GM18505 (cell line): Measurements from ENCODE around the gene LDLRAD3.

ENCODE experiments used
- ATAC-seq: cut with Tn5 transposase; IDR thresholded peaks from one replicate; pipeline ENCODE4 v1.9.1; 2021; ENCODE audit not compliant: unreplicated experiment
- POLR2A ChIP-seq: IDR thresholded peaks from 4 replicates; pipeline ENCODE4 v1.6.1; 2011; ENCODE audit warnings: borderline replicate concordance; ENCODE audit not compliant: insufficient read depth, insufficient read length; ENCODE audit errors: extremely low read depth

The LDLRAD3 gene

GRCh38 chr11:35912883-35913624, 30.8 kb upstream of the LDLRAD3 start:
- TF ChIP-seq POLR2A: no peak
- peak; percentile 39 for ATAC-seq

DNA sequence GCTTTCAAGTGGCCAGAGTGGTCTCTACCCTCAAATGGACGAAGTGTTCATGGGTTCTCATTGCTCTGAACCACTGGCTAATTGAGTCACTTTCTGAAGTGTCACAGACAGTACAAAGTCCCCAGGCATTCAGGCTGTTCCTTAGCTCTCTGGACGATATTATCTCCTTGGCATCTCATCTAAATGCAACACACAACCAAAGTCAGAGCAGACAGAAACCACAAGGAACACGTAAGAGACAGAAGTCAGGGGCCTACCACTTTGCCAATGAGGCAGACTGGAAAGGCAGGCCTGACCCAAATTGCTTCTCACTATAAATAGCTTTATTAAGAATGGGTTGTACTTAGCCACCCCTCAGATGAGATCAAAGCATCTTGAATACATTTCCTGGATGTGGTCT, 29.0 kb upstream of the LDLRAD3 start:
- no peak for ATAC-seq
- no peak for TF ChIP-seq POLR2A

DNA sequence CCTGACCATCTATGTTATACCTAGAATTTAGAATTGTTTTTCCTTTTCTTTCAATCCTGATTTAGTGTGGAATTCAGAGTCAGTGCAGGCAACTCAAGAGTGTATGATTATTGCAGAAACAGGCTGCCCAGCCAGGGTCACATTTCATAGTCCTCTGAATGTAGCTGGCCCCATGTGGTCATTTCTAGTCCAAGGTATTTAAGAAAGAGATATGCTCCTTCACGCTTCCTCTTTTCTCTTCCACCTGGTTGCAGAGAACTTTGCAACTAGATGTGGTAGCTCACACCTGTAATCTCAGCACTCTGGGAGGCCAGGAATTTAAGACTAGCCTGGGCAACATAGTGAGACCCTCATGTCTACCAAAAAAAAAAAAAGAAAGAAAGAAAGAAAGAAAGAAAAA, 27.6 kb upstream of the LDLRAD3 start:
- no peak for ATAC-seq
- no peak for TF ChIP-seq POLR2A

- TF ChIP-seq POLR2A: no peak
- ATAC-seq: no peak
These were observed 26.2 kb upstream of the LDLRAD3 start for GRCh38 chr11:35917676-35918075.

DNA sequence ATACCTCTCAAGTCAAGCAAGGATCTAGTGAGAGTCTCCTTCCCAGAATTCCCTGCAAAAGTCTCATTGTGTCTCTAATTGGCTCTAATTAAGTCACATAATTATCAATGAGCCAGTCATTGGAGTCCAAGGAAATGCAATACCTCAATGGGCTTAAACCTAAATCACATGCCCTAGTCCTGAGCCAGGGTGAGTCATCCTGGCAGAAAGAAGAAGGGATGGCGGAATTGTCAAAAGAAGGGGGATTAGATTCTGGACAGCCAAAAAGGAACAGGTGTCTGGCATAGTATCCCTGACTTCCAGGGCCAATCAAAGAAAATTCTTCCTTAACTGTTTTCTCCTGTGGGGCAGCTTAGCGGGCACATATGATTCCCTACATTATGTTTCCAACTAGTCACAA, 25.1 kb upstream of the LDLRAD3 start:
- no peak for ATAC-seq
- TF ChIP-seq POLR2A: no peak

DNA sequence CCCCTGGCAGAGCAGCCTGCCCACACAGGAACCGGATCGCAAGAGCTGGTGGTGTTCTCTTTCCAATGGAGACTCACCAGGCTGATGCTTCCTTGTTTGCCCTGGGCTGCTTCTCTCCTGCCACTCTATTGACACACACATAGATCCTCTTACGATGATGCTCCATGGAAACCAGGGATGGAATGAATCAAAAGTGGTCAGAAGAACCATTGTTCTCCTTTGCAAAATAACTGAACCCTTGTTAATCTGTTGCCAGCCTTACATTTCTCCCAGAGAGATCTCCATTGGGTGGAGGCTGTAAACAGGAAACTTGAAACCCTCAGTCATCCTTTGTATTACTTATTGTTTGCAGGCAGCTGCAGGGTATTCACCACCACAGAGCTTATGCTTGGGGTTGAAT, 24.6 kb upstream of the LDLRAD3 start:
- TF ChIP-seq POLR2A: no peak
- no peak for ATAC-seq

- TF ChIP-seq POLR2A: no peak
- no peak for ATAC-seq
These were observed 20.4 kb upstream of the LDLRAD3 start for GRCh38 chr11:35923452-35923851.

DNA sequence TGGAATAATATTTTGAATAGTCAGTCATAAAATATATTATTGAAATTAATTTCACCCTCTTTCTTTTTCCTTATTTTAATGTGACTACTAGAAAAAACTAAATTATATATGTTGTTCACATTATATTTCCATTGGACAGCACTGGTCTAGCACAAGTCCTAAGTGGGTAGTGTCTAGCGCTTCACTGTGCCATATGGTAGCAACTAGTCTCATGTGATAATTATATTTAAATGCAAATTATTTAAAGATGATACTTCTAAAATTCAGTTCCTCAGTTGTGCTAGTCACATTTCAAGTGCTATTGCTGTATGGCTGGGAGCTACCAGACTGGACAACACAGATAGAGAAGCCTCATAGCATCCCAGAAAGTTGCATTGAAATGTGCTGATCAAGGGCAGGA, 19.1 kb upstream of the LDLRAD3 start:
- no peak for ATAC-seq
- TF ChIP-seq POLR2A: no peak

DNA sequence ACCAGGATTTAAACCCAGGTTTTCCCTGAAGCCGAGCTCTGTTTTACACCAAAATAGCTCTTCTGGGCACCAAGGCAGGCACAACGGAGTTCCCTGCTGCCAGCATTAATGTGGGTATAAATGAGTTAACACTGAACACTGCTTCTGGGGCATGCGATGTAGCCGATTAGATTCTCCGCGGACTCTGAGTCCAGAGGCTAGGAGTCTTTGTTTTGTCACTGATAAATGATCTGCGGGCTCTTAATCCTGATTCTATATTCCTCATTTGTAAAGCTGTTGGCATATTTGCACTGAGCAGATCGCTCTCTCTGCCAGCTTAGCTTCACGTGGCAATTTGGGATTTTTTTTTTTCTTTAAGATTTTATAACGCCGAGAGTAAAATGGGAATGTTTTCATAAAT, 16.8 kb upstream of the LDLRAD3 start:
- no peak for TF ChIP-seq POLR2A
- ATAC-seq: no peak

- no peak for TF ChIP-seq POLR2A
- ATAC-seq: no peak
These were observed 16.2 kb upstream of the LDLRAD3 start for GRCh38 chr11:35927682-35928081.

- no peak for ATAC-seq
These were observed 15.0 kb upstream of the LDLRAD3 start for GRCh38 chr11:35928688-35929395.

DNA sequence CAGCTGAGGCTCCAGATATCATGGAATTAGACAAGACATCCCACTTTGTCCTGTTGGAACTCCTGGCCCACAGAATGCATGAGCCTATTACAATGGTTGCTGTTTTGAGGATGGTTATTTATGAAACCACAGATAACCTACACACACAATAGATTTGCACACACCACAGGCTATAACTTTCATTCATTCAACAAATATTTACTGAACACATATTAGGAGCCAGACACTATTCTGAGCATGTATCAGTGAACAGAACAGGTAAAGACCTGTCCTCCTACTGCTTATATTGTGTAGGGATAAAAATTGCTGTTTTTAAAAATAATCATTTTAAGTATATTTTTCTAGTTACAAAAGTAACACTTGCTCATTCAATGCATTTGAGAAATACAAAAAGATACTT, 13.4 kb upstream of the LDLRAD3 start:
- no peak for TF ChIP-seq POLR2A
- ATAC-seq: no peak

More at GRCh38 chr11:35928688-35929395, 15.0 kb upstream of the LDLRAD3 start:
- no peak for TF ChIP-seq POLR2A

GRCh38 chr11:35932121-35932520, 11.7 kb upstream of the LDLRAD3 start:
- no peak for TF ChIP-seq POLR2A
- ATAC-seq: no peak

DNA sequence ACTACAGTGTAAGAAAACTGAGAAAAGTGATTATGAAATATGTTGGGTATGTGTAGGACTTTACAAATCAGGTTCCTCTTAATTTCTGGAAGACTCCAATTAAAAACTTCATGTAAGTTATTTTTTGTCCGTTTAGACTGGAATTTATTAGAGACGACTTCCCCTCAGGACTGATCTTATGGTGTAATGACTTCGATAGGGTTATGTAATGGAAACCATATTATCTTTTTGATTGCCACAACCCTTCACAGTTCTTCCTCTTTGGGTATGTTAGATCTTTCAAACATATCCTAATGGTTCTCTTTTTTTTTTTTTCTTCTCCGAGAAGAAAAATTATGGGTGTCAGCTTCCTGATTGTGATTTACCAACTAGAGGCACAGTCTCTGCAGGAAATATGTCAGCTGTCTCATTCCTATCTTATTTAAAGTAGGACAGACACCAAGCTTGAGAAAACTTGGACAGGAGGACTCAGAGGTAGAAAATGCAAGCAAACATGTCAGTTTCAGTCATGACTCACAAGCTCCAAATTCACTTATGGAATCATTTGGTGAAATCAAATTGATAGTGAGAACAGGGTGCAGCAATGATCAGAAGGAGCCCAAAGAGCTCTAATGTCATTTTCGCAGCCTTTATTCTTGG, 11.1 kb upstream of the LDLRAD3 start:
- no peak for ATAC-seq
- no peak for TF ChIP-seq POLR2A
